Nucleus accumbens (tissue), 56 donors: ENCODE data around the gene BBS7.
A peak's percentile ranks its signal among the peaks of the same experiment; 100 is the strongest.

ENCODE experiments used
- DNase-seq, 56 donors: peaks; one replicate each; lab custom pipeline; 2025; lab: John Stamatoyannopoulos, UW

Gene BBS7

DNA sequence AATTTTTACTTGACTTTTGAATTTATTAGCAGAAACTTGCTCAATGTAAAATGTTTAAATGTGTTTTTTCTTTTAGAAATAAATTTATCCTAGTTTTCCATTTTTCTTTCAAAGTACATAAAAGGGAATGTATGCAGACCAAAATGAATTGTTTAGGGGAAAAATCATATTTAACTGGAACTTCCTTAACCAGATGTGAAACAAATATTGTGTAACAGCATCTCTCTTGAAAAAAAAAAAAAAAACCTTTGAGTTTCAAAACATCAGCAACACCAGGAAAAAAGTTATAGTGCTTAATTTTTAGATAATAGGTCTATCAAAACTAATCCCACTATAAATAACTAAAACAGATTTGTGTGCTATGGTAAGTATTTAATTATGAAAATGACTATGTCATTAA is 32.1 kb downstream of the BBS7 start:
- DNase-seq = no peak

DNA sequence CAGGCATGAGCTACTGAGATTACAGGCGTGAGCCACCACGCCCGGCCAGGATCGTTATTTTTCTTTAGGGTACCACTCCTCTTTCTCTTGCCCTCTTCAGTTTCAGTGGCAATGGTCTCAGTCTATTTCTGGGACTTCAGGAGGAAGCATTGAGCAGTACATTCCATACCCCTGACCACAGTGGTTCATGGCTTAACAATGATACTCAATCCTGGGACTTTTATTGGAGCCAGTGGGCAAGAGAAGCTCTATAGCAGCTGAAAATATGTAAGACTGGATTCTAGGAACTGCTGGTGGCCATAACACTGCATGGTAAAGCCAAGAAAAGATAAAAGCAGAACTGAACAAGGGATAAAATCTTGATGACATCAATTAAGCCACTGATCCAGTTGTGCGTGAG is 40.8 kb downstream of the BBS7 start:
- no peak for DNase-seq

DNA sequence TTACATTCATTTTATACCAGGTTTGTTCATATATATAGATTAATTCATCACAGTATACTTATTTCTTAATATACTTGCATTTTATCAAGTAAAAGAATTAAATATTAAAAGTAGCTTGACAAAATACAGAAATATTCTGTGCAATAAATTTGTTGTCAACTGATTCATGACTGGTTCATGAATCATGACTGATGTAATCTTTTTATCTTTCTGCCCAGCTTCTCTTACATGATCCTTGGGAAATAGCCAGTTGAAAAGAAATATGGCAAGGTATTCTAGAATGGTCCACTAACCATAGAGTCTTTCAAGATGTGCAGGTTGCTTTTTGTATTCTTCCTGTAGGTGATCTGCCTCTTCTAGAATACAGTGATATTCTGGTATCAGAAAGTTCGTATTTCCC is 42.4 kb downstream of the BBS7 start:
- no peak for DNase-seq

- no peak for DNase-seq
Observed at GRCh38 chr4:121824950-121825349, 45.3 kb downstream of the BBS7 start.

DNA sequence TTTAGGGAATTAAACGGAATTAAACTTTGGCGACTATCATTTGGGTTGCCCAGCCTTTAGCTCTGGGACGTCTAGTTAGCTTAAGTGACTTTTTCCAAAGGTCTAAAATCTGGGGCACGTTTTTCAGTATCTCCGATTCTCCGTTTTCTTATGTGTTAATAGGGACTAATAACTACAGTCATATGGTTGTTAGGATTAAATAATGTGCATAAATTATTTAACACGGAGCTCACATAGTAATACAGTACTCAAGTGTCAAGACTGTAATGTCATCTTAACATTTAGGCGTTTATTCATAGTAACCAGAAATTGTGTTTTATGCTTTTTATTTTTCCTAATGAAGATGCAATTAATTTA is 46.1 kb downstream of the BBS7 start:
- no peak for DNase-seq

- DNase-seq = peak; percentile 71 to 97 (median 91)
Observed at GRCh38 chr4:121823505-121824170, 46.6 kb downstream of the BBS7 start, which contains the start of gene CCNA2. CCNA2 (minus strand) TSS chr4:121823883; CDS start chr4:121823628, 255 bp downstream.

- peak in 10 of 56 donors; percentile 1 to 30 (median 16) for DNase-seq
Observed at GRCh38 chr4:121822796-121823504, 47.3 kb downstream of the BBS7 start.

GRCh38 chr4:121822047-121822446 is 48.2 kb downstream of the BBS7 start:
- DNase-seq = no peak

DNA sequence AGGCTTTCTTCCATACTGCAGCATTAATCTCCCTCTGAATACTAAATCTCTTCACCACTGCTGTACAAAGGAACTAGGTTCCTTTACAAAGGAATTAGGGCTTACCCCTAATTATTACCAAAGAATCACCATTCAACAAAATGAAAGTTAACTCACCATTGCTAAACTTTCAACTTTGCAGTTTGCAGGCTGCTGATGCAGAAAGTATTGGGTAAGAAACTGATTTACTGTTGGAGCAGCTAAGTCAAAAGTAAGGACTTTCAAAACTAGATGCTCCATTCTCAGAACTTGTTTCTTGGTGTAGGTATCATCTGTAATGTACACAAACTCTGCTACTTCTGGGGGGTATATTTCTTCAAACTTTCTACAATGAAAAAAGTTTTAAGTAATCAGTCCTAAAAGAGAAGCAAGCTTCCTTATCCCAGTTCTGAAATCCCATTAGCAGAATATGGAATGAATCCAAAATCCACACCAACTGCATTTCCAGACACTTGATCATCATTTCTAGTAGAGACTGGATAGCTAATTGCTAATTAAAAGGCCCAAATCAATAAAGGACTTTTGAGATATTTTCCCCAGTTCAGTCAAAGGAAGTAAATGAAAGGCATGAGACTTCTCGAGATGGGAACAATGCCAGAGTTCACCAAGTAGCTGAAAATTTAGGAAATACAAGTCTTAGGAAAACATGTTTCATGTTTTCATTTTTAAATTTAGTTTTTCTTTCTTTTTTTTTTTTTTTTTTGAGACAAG is 50.9 kb downstream of the BBS7 start:
- no peak for DNase-seq

DNA sequence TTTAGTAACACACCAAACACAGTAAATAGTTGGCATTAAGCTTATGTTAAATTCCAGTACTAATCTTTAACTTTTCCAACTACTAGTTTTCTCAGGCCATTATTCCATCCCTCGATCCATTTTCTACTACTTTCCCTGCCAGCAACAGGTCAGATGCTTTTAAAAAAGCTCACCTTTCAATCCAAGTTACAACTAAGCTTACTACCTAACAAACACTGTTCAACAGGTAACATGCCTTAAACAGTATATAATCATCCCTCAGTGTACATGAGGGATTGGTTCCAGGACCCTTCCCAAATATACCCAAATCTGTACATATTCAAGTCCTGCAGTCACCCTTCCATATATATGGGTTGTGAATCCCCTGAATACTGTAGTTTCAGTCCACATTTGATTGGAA is 52.1 kb downstream of the BBS7 start:
- DNase-seq = no peak

- no peak for DNase-seq
Observed at GRCh38 chr4:121817701-121818100, 52.6 kb downstream of the BBS7 start.

- no peak for DNase-seq
Observed at GRCh38 chr4:121817006-121817405, 53.3 kb downstream of the BBS7 start.

DNA sequence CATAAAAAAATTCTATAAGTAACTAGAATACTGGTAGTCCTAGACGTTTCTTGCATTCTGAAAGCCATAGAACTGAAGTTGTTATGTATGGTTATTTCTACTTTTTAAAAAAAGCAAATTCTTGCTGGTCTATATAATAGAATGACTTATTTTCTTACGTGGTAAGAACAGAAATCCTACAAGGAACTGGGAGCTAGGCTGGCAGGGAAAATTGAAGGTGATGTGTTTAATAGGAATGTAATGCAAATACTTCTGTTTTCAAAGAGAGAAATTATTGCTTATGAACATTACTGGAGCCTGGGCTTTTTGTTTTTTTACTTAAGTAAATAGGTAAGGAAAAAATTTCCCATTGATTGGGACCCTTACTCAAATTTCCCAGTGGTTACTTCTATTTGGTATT is 55.5 kb downstream of the BBS7 start:
- DNase-seq = no peak

DNA sequence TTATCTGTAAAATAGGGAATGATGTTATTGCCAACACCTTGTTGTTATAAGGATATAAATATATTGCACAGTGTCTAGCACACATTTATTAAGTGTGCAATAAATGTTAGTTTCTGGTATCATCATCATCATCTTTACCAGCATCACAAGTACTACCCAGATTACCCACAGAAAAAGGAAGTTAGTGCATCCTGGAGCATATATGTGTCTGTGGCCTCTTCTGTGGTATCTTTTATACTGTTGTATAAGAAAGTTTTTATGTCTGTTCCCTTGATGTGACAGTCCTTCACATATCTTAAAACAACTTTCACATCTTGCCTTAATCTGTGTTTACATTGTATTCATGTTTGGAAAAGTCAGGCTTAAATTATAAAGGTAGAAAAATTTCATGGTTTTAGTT is 59.2 kb downstream of the BBS7 start:
- DNase-seq = no peak

DNA sequence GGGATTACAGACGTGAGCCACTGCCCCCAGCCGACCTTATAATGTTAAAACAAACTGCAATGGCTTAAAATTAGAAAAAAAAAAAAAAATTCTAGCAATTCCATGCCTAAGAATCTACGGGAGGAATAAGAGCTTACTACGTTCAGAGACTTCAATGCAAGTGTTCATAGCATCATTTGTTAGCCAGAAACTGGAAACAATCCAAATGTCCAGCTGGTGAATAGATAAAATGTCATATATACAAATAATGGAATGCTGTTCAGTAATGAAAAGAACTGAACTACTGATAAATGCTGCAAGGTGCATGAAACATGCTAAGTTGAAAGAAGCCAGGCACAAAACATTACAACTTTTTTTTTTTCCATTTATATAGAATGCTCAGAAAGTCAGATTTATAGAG is 63.9 kb downstream of the BBS7 start:
- DNase-seq = no peak

GRCh38 chr4:121801715-121802075 is 68.6 kb downstream of the BBS7 start:
- no peak for DNase-seq

- DNase-seq = peak in 55 of 56 donors; percentile 46 to 93 (median 85)
Observed at GRCh38 chr4:121800961-121801714, 69.1 kb downstream of the BBS7 start, which contains the start of gene EXOSC9. EXOSC9 (plus strand) TSS chr4:121801323; CDS start chr4:121801425, 102 bp downstream.

- no peak for DNase-seq
Observed at GRCh38 chr4:121800638-121800960, 69.7 kb downstream of the BBS7 start.

GRCh38 chr4:121799867-121800501 is 70.3 kb downstream of the BBS7 start:
- no peak for DNase-seq

- no peak for DNase-seq
Observed at GRCh38 chr4:121799208-121799823, 71.0 kb downstream of the BBS7 start.
